GM21526 (cell line): Measurements from ENCODE around the gene TRA2B.
A peak's percentile ranks its signal among the peaks of the same experiment; 100 is the strongest.

Experiments used
- ATAC-seq: cut with Tn5 transposase; IDR thresholded peaks from one replicate; pipeline ENCODE4 v1.9.1; 2021; ENCODE audit warnings: moderate library complexity; ENCODE audit not compliant: unreplicated experiment, low FRiP score

TRA2B gene

GRCh38 chr3:185956244-185956643 is 18.4 kb upstream of the TRA2B start:
- ATAC-seq = no peak

DNA sequence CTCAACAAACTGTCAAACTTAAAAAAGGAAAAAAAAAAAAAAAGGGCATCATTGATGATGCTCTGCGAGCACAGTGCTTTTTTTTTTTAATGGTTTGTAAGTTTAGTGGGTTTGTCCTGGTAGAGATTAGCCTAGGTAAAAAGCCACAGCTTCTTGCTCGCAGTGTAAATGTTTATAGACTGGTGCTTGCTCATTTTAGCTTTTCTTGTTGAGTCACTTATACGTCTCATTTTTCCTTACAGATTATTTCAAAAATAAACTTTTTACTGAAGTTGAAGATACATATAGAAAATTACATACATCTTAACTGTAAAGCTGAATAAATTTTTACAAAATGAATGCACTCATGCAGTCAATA is 16.5 kb upstream of the TRA2B start:
- no peak for ATAC-seq

DNA sequence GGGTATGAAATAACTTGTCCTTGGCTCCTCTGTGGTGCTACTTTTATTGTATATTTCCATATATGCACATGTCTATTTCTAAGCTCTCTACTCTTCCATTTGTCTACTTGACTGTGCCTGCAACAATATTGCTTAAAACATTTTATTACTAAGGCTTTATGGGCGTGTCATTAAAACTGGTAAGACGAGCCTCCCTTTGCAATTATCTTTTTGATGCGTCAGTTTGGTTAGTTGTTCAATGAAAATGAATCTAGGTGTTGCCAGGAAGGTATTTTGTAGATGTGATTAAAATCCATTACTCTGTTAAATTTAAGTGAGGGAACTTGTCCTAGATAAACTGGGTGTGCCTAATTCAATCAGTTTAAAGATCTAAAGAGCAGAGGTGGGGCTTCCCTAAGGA is 12.9 kb upstream of the TRA2B start:
- ATAC-seq = no peak

- no peak for ATAC-seq
Measured at GRCh38 chr3:185949515-185949914, 11.7 kb upstream of the TRA2B start.

GRCh38 chr3:185948292-185948691 is 10.5 kb upstream of the TRA2B start:
- no peak for ATAC-seq

- no peak for ATAC-seq
Measured at GRCh38 chr3:185943760-185944106, 5.9 kb upstream of the TRA2B start.

DNA sequence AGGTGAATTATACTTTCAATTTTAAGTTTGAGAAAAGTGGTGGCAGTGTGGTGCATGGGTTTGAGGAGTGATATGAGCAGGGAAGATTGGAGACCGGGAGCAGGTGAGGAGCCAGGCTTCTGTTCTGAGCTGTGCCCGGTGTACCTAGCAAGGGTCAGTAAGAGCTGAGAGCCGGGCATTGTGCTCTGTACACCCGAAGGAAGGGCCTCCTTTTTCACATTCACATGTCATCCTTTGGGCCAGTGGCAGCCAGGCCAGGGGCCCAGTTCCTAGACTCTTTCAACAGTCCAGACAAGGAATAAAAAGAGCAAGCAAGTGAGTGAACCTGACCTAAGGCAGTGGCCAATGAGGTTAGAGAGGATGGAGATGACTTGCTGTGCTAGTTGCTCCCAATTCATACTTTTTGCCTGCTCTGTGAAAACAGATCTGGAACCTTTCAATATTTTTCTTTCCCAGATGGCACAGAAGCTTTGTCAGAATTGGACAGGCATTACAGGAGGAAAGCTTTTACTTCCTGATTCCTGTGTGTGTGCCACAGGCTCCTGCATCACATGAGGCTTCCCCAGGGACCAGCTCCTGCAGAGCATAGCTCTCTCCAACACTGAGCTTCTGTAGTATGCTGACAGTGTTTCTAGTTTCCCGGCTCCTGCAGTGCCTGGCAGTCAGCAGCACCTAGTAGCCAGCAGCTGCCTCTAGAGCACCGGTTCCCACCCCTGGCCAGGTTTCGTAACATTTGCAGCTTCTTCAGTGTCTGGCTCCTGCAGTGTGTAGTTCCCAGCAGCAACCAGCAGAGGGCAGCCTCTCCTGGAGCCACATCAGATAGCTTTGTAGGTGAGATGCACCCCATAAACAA is 5.3 kb upstream of the TRA2B start:
- ATAC-seq = peak; percentile 85

- ATAC-seq = no peak
Measured at GRCh38 chr3:185942396-185942795, 4.6 kb upstream of the TRA2B start.

DNA sequence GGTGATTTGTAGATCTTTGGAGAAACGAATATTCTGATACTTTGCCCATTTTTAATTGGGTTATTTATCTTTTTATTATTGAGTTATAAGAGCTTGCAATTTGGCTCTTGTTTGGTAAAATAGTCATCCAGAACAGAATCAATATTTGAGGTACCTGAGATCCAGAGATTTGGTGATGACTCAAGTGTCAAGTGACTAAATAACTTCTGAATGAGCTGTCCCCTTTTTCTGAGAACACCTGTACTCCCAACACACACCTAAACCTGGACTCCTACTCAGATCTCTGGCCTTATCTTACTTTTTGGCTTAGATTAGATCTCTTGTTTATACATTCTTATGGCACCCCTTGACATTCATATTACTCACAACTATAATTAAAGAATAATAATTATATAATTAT is 3.1 kb upstream of the TRA2B start:
- ATAC-seq = no peak

GRCh38 chr3:185939721-185940120 is 1.9 kb upstream of the TRA2B start:
- no peak for ATAC-seq

DNA sequence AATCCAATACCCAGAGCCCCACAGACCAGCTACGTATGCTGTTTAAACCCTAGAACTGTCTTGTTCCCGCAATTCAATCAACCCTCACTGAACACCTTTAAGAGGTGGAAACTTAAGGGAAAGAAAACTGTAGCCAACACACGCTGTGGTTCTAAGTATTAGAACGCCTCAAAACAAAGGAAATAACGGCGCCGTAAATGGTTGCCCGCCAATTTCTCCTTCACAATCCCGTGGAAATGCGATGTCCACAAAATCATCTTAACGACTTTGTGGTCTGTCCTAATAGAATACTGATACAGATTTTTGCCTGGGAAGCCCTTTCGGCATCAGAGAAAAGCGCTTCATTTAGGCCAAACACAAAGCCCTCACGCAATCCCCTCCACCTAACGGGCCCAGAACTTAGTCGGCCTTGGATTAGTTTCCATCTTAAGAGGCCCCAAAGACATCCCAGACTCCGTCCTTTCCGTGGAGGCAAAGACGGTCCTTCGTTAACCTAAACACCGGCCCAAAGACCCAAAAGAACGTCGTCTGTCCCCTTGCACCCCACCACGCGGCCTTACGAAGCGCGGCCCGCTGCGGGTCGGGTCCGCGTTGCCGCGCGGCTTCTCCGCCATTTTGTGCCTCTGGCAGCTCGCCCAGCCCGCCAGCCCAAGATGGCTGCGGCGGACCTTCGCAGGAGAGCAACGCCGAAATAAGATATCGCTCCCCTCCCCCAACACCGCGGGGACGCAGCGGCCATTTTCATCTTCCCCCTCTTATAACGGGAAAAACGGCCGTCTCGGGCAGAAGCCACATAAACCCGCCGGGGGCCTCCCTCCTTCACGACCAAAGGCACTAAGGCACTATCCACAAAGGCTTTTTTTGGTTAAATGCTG is 763 bp downstream of the TRA2B start:
- ATAC-seq = peak; percentile 41

- ATAC-seq = no peak
Measured at GRCh38 chr3:185936273-185936629, 1.6 kb downstream of the TRA2B start.

GRCh38 chr3:185935465-185936272 is 2.1 kb downstream of the TRA2B start:
- no peak for ATAC-seq

DNA sequence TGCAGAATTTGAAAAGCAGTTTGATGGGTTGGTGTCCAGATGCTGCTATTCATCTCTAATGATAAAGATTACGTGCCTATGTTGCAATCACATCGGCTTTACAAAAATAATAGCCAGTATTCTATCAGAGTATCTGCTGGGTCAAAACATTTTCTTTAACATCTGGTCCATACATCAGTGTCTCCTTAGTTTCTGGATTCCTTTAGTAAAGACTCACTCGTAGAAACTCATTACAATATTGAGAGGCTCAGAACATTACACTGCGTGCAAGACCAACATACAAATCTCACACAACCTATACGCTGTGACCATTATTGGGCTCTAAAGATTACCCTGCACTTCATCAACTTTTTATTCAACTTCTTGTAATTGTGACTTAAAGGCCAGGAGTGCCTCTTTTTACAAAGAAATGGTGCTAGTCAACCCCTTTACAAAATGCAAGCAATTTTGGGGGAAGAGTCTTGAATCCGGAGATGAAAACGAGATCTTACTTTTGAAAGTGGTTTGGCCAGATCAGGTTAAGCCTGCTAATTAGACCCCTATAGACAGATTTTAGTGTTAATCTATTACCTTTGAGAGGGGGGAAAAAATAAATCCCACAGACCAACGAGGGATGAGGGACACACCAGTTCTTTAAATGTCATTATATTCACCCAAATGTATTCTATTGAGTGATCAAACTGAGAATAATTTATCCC is 2.9 kb downstream of the TRA2B start:
- ATAC-seq = no peak

- no peak for ATAC-seq
Measured at GRCh38 chr3:185934174-185934557, 3.6 kb downstream of the TRA2B start.

DNA sequence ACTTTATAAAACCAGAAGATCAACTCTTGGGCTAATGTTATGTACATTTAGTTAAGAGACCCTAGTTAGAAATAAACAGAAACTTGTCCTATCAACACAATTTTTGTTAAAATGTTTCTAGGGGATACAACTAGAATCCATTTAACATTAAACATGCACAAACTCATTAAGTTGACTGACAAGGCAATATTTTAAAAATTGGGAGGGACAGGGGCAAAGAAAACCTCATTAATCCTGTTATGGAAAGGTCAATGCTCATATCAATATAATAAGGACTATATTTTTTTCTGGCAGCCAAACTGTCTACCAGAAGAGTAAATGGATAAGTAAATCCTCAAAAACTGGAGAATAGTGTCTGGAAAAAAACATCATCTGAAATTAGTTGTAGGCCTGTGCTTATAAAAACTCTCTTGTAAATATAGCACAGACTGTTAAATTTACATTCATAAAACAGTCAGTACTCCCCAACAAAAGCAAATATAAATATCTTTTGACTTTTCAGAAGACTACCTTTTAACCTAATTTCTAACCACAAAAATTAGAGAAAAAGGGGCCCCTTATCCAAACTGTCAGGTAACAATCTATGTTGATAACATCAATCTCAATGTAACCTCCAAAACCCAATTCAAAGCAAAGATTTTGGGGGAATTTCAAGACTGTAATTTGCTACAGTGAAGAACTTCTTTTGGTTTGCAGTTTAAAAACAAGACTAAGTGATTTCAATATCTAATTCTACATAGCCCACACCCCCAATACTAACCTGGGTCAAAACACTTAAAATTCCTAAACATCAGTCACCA is 4.2 kb downstream of the TRA2B start:
- no peak for ATAC-seq

- no peak for ATAC-seq
Measured at GRCh38 chr3:185931777-185932612, 5.8 kb downstream of the TRA2B start.

DNA sequence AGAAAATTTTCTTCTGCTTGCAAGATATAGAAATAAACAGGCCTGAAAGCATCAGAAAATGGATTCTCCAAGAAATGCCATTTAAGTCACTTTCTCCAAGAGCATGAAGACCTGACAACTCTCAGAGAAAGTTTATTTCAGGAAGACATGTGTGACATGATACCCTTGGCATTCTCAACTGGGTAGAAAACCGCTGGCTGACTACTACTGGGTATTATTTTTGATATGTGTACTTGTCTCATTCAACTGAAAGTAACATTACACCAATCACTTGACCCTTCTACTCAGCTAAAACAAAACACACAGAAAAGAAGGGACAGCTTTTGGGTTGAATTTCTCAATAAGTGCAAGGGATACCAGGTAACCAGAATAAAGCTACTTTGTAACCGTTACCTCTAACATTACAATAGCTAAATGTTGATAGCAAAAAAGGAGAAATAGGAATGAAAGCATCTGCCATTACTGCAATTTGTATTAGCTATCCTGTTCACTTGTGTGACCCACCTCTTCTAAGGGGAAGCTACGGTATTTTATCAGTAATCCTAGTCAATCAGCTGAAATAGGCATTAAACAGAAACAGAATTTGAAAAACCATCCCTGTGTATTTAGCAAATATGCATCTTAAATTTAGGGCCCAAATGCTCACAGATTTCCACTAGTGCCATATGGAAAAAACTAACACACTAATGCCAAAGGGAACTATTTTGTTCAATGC is 7.3 kb downstream of the TRA2B start:
- ATAC-seq = no peak
